IPS-20b (cell line): Measurements from ENCODE around the gene LMOD1.
A peak's percentile ranks its signal among the peaks of the same experiment; 100 is the strongest.
"Not testable (repeated sequence)": the region's sequence is repeated elsewhere in the genome, so short reads cannot be mapped to it uniquely, and the experiment has no call there.

Experiments
- H3K27ac ChIP-seq: one replicate; pipeline ENCODE4 v1.5.1; 2013; ENCODE audit warnings: low read length
- H3K27me3 ChIP-seq: 2 replicates; pipeline ENCODE4 v1.6.1; 2013; ENCODE audit warnings: mild to moderate bottlenecking, low read length, inconsistent platforms; ENCODE audit not compliant: insufficient read depth
- H3K36me3 ChIP-seq: 2 replicates; pipeline ENCODE4 v1.6.1; 2013; ENCODE audit warnings: low read depth, mild to moderate bottlenecking, inconsistent platforms, low read length, moderate library complexity; ENCODE audit not compliant: insufficient read depth
- H3K4me1 ChIP-seq: 2 replicates; pipeline ENCODE4 v1.6.1; 2013; ENCODE audit warnings: mild to moderate bottlenecking, control low read depth, inconsistent platforms, low read length, moderate library complexity; ENCODE audit not compliant: insufficient read depth
- H3K4me3 ChIP-seq: 2 replicates; pipeline ENCODE4 v1.5.1; 2013; ENCODE audit warnings: mild to moderate bottlenecking, low read length, inconsistent platforms
- H3K9ac ChIP-seq: 2 replicates; pipeline ENCODE4 v1.6.1; 2013; ENCODE audit warnings: low read depth, mild to moderate bottlenecking, inconsistent platforms, low read length, moderate library complexity
- H3K9me3 ChIP-seq: 2 replicates; pipeline ENCODE4 v1.6.1; 2013; ENCODE audit warnings: mild to moderate bottlenecking, low read depth, low read length, inconsistent platforms; ENCODE audit not compliant: insufficient read depth

LMOD1 gene

GRCh38 chr1:201968202-201968925 lies 22.0 kb upstream of the LMOD1 start:
- no peak overlapping the region for H3K27ac ChIP-seq
- H3K27me3 ChIP-seq = no peaks in the 10 kb centered on the region
- H3K36me3 ChIP-seq = peaks cover 68% of the 10 kb centered on the region
- H3K4me3 ChIP-seq = no peak overlapping the region
- no peak overlapping the region for H3K9ac ChIP-seq
- H3K4me1 ChIP-seq = no peaks in the 10 kb centered on the region
- no peaks in the 10 kb centered on the region for H3K9me3 ChIP-seq

- Histone ChIP-seq H3K9ac (no peak overlapping the region), H3K27ac (no peak overlapping the region), H3K9me3 (no peaks in the 10 kb centered on the region), H3K36me3 (peaks cover 90% of the 10 kb centered on the region), H3K4me1 (no peaks in the 10 kb centered on the region), H3K4me3 (no peak overlapping the region), H3K27me3 (no peaks in the 10 kb centered on the region)
Observed at GRCh38 chr1:201966171-201966570, 19.8 kb upstream of the LMOD1 start.

- Histone ChIP-seq H3K9me3 (no peaks in the 10 kb centered on the region), H3K36me3 (peaks cover 88% of the 10 kb centered on the region), H3K4me1 (no peaks in the 10 kb centered on the region), H3K4me3 (no peak overlapping the region), H3K9ac (no peak overlapping the region), H3K27me3 (no peaks in the 10 kb centered on the region), H3K27ac (no peak overlapping the region)
Observed at GRCh38 chr1:201964261-201964660, 17.9 kb upstream of the LMOD1 start.

- H3K9ac ChIP-seq, H3K4me1 ChIP-seq, H3K27me3 ChIP-seq, H3K4me3 ChIP-seq, H3K27ac ChIP-seq, H3K9me3 ChIP-seq: not testable (repeated sequence)
- H3K36me3 ChIP-seq = peaks cover 88% of the 10 kb centered on the region
Observed at GRCh38 chr1:201962382-201962781, 16.0 kb upstream of the LMOD1 start.

GRCh38 chr1:201958348-201958747 lies 12.0 kb upstream of the LMOD1 start:
- H3K36me3 ChIP-seq = peaks cover 62% of the 10 kb centered on the region
- no peaks in the 10 kb centered on the region for H3K9me3 ChIP-seq
- H3K27ac ChIP-seq = no peak overlapping the region
- no peak overlapping the region for H3K4me3 ChIP-seq
- H3K9ac ChIP-seq = no peak overlapping the region
- H3K27me3 ChIP-seq = no peaks in the 10 kb centered on the region
- H3K4me1 ChIP-seq = no peaks in the 10 kb centered on the region

GRCh38 chr1:201955729-201956143 lies 9.4 kb upstream of the LMOD1 start:
- Histone ChIP-seq H3K9ac (peak overlapping the region; percentile 94), H3K4me3 (peak overlapping the region; percentile 98), H3K4me1 (no peaks in the 10 kb centered on the region), H3K27ac (peak overlapping the region; percentile 89), H3K27me3 (no peaks in the 10 kb centered on the region), H3K9me3 (no peaks in the 10 kb centered on the region), H3K36me3 (peaks cover 36% of the 10 kb centered on the region)

GRCh38 chr1:201955009-201955728 lies 8.8 kb upstream of the LMOD1 start, which contains the start of gene TIMM17A:
TSS of gene TIMM17A (plus strand) at chr1:201955503. CDS start at chr1:201955527, 24 bp downstream.
- no peaks in the 10 kb centered on the region for H3K27me3 ChIP-seq
- peak within 1 kb of the TSS; percentile 94 for H3K9ac ChIP-seq
- peak within 1 kb of the TSS; percentile 98 for H3K4me3 ChIP-seq
- no peaks in the 10 kb centered on the region for H3K9me3 ChIP-seq
- peak within 1 kb of the TSS; percentile 89 for H3K27ac ChIP-seq
- no peaks in the 10 kb centered on the region for H3K4me1 ChIP-seq
- H3K36me3 ChIP-seq = peaks cover 30% of the 10 kb centered on the region

- Histone ChIP-seq H3K4me1 (no peaks in the 10 kb centered on the region), H3K9ac (peak overlapping the region; percentile 94), H3K9me3 (no peaks in the 10 kb centered on the region), H3K27ac (peak overlapping the region; percentile 28), H3K36me3 (peaks cover 24% of the 10 kb centered on the region), H3K27me3 (no peaks in the 10 kb centered on the region), H3K4me3 (peak overlapping the region; percentile 98)
Observed at GRCh38 chr1:201954263-201955008, 8.1 kb upstream of the LMOD1 start.

- H3K4me3 ChIP-seq = no peak overlapping the region
- peaks cover 29% of the 10 kb centered on the region for H3K27me3 ChIP-seq
- no peaks in the 10 kb centered on the region for H3K36me3 ChIP-seq
- H3K27ac ChIP-seq = no peak overlapping the region
- H3K9me3 ChIP-seq = no peaks in the 10 kb centered on the region
- no peak overlapping the region for H3K9ac ChIP-seq
- 0 out of 2 replicates have a peak, but pooled peaks cover 6% of the 10 kb centered on the region for H3K4me1 ChIP-seq
Observed at GRCh38 chr1:201949491-201949890, 3.1 kb upstream of the LMOD1 start.

GRCh38 chr1:201947697-201948008 lies 1.3 kb upstream of the LMOD1 start:
- peaks cover 6% of the 10 kb centered on the region; the same call in 1 of the 2 replicates for H3K4me1 ChIP-seq
- H3K27me3 ChIP-seq = peaks cover 29% of the 10 kb centered on the region
- H3K9me3 ChIP-seq = no peaks in the 10 kb centered on the region
- H3K27ac ChIP-seq = no peak overlapping the region
- H3K9ac ChIP-seq = no peak overlapping the region
- H3K4me3 ChIP-seq = no peak overlapping the region
- H3K36me3 ChIP-seq = no peaks in the 10 kb centered on the region

- Histone ChIP-seq H3K4me3 (peak overlapping the region; percentile 70), H3K27me3 (peaks cover 29% of the 10 kb centered on the region), H3K4me1 (peaks cover 11% of the 10 kb centered on the region; the same call in 1 of the 2 replicates), H3K27ac (no peak overlapping the region), H3K36me3 (no peaks in the 10 kb centered on the region), H3K9ac (peak overlapping the region; percentile 42; the same call in 1 of the 2 replicates), H3K9me3 (no peaks in the 10 kb centered on the region)
Observed at GRCh38 chr1:201945863-201946223, 505 bp downstream of the LMOD1 start.
